GM21447 (cell line): ENCODE data around the gene WDR70.
"Not testable (repeated sequence)": the region's sequence is repeated elsewhere in the genome, so short reads cannot be mapped to it uniquely, and the experiment has no call there.

Experiments used
- ATAC-seq: cut with Tn5 transposase; IDR thresholded peaks from one replicate; pipeline ENCODE4 v1.9.1; 2021; ENCODE audit not compliant: unreplicated experiment

Gene WDR70

GRCh38 chr5:37568018-37568753, 189.1 kb downstream of the WDR70 start:
- no peak for ATAC-seq

- no peak for ATAC-seq
Measured at GRCh38 chr5:37568893-37569292, 189.8 kb downstream of the WDR70 start.

- no peak for ATAC-seq
Measured at GRCh38 chr5:37569466-37569865, 190.3 kb downstream of the WDR70 start.

GRCh38 chr5:37570597-37570996, 191.5 kb downstream of the WDR70 start:
- ATAC-seq = no peak

GRCh38 chr5:37571985-37572384, 192.9 kb downstream of the WDR70 start:
- no peak for ATAC-seq

- no peak for ATAC-seq
Measured at GRCh38 chr5:37575541-37576489, 196.7 kb downstream of the WDR70 start.

GRCh38 chr5:37576552-37576951, 197.4 kb downstream of the WDR70 start:
- ATAC-seq = no peak

GRCh38 chr5:37578176-37578575, 199.1 kb downstream of the WDR70 start:
- ATAC-seq = no peak

GRCh38 chr5:37580106-37580505, 201.0 kb downstream of the WDR70 start:
- ATAC-seq = no peak

- ATAC-seq = no peak
Measured at GRCh38 chr5:37582202-37582601, 203.1 kb downstream of the WDR70 start.

GRCh38 chr5:37593292-37593691, 214.2 kb downstream of the WDR70 start:
- ATAC-seq = not testable (repeated sequence)

GRCh38 chr5:37594864-37595263, 215.7 kb downstream of the WDR70 start:
- ATAC-seq = not testable (repeated sequence)

- ATAC-seq = no peak
Measured at GRCh38 chr5:37598733-37599132, 219.6 kb downstream of the WDR70 start.

- no peak for ATAC-seq
Measured at GRCh38 chr5:37601163-37601562, 222.0 kb downstream of the WDR70 start.

GRCh38 chr5:37603072-37603471, 224.0 kb downstream of the WDR70 start:
- ATAC-seq = no peak

- ATAC-seq = no peak
Measured at GRCh38 chr5:37604290-37604689, 225.2 kb downstream of the WDR70 start.

GRCh38 chr5:37606148-37606547, 227.0 kb downstream of the WDR70 start:
- ATAC-seq = no peak

GRCh38 chr5:37606632-37607248, 227.6 kb downstream of the WDR70 start:
- no peak for ATAC-seq

GRCh38 chr5:37615184-37615583, 236.1 kb downstream of the WDR70 start:
- no peak for ATAC-seq

- no peak for ATAC-seq
Measured at GRCh38 chr5:37619353-37619752, 240.2 kb downstream of the WDR70 start.

- not testable (repeated sequence) for ATAC-seq
Measured at GRCh38 chr5:37622354-37622753, 243.2 kb downstream of the WDR70 start.

- no peak for ATAC-seq
Measured at GRCh38 chr5:37626266-37626665, 247.1 kb downstream of the WDR70 start.
